ENCODE results near the gene MRPS5.

MRPS5 gene

DNA sequence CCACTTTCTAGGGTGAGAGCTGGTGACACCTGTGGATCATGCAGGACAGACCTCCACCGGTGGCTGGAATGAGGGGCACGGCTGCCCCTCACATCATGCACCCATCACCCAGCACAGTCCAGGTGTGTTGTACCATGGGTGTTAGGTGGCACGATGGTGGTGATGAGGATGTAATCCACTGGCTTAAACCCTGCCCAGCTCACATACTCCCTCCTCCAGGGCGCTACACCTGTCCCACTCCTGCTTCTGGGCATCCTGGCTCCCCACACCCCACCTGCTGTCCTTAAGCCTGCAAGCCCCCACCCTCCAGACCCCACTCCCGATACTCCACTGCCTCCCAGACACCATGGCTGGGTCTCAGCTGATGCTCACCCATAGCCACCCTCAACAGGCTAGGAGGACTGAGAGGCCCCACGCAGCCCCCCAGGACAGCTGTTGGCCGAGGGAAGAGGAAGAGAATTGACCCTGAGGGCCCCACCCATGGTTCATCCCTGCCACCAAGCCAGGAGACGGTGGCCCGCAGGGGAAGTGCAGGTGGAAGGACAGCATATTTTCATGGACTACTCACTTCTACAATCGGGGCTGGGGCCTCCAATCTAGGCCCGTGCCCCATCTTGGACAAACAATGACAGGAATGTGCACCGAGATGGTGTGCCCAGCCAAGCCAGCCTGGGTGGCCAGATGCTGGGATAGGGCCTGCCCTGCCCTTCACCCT, 61.8 kb downstream of the MRPS5 start:
- DNase-seq, result no peak

DNA sequence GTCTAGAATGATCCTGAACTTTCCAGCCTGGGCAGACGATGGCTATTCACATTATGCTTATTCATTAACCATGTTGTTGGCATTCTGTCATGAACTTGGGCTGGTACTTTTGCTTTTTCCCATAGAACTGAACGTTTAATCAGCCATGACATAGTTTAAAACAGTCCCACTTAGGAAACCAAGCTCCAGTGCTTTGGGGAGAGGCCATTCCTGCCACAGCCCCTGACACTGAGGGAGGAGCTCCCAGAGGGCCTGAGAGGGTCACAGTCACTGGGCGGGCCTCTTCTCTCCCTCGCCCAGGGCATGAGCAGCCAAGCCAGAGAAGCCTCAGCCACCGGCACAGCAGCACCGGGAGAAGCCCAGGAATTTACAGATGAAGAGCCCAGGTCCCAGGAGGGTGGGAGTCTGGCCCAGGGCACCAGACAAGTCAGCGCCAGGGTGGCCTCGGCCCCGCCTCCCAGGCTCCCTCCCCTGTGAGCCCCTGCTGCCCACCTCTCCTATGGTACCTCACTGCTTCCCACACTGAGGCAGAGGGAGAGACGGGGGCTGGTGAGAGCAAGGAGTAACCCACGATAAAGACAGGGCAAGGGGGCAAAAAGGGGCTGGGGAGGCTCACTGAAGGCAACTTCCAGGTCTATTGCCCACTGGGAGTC, 62.5 kb downstream of the MRPS5 start:
- DNase-seq, result no peak

DNA sequence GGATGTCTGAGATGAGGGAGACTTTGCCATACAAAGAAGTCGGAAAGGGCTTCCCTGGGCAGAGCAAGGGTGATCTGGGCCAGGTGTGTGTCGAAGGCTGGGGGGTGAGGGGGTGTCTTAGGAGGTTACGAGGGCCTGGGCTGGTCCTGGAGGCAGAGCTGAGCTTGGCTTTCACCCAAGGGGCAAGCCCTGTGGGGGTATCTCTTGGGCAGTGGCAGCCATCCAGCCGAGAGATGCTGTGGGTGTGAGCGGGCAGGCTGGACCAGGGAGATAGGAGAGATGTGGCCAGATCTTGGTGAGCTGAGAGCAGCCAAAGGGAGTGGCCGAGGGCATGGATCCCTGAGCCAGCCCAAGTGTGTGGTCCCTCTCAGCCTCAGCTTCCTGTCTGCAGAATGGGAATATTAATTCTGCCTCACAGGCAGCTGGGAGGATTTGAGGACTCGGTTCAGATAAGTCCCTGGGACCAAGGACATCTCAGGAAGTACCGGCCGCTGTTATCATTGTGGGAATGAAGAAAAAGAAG, 63.1 kb downstream of the MRPS5 start:
- no peak for DNase-seq

DNA sequence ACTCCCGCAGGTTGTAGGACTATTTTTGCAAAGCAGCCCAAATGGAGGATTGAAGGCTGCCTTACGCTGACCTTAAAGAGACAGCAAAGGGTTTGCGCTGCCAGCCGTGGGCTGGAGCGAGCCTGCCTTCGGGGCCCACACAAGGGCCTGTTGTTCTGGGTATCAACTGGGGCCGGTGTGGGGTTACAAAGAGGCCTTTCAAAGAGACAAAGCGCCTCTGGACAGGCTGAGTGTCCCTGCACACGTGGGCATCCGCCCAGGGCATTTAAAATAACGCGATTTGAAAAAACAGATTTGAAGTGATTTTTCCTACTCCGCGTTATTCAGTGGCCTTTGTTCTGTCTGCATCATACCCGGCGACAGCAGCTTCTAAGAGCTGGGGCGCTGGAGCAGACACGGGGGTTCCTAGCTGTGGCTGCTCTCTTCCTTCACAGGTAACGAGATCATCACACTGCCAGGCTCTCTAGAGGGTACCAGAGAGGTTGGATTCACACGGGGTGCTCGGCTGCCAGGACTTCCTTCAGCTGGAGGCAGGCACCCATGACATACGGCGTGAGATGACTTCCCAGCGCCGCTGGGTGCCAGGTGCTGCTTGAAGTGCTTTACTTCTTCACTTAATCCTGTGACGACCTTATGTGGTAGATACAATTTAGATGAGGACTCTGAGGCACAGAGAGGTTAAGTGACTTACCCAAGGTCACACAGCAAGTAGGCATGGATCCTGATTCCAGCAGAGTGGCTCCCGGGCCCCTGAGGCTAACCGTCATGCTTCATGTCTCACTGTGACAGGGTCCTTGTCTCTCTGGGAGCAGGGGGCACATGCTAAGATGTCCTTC, 63.9 kb downstream of the MRPS5 start:
- DNase-seq, result no peak

DNA sequence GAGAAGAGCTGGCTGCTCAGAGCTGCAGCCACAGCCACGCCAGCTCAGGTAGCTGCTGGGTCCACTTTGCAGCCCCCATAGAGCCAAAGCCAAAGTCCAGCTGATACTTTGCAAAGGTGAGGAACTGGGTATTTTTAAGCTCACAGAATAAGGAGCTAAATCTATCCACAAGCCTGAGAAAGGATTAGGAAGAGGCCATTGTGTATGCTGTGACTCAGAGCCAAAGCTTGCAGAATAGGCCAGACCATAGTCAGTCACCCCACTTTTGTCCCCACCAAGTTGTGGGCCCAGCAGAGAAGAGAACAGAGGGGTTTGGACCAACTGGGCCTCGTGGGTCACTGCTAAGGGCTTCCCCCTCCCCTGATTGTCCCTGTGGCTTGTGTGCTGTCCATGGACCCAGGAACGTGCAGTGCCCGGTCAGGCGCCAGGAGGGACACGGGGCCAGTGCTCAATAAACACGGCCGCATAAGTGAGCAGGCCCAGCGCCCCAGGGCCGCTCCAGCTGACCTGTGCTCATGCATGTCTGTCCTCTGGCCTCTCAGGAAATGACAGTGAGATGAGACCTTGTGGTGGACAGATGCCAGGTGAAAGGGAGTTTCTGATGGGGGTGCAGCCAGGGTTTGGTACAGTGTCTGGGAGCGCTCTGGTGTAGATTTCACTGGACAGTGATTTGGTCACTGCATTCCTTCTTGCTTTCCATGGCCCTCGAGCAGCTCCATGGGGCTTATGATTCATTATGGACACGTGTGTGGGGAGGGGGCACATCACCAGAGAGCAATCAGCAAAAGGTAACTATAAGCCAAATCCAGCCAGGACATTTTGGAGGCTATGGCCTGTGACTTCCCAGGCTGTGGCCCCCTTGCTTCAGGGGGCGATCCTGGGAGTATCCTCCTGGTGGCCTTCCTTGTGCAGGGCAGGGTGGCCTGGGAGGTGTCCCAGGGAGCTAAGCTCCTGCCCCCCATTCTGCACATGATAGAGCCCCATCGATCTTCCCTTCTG, 64.8 kb downstream of the MRPS5 start:
- no peak for DNase-seq

DNA sequence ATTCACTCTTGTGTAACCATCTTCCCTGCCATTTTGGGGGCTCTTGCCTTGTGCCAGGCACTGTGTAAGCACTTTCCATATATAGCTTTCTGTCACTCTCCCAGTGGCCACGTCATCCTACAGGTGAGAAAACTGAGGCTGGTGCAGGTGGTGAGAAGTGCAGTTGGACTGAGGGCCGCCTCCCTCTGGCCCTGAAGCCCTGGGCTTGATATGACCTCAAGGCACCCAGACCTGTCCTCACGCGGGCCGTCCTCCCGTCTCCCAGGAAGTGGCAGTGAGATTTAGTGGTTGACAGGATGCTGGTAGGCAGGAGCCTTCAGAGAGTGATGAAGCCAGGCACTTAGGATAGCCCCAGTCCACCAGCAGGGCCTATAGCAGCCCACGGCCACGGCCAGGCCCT, 65.6 kb downstream of the MRPS5 start:
- DNase-seq, result no peak

DNA sequence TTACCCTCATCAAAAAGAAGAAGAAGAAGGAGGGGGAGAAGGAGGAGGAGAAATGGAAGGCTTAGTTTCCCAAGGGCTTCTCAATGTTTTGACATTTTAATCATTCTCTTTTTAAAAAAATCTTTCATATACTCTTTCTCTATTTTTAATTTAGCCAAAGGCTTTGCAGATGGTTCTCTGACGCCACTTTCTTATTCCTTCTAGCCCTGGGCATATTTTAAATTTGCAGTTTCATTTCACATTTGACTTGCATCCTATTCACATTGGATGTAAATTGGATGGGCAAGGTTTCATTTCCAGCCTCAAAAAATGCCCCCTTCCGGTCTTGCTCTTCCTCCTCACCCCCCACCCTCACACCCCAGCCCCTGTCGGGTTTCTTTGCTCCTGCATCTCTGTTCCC, 66.3 kb downstream of the MRPS5 start:
- no peak for DNase-seq

DNA sequence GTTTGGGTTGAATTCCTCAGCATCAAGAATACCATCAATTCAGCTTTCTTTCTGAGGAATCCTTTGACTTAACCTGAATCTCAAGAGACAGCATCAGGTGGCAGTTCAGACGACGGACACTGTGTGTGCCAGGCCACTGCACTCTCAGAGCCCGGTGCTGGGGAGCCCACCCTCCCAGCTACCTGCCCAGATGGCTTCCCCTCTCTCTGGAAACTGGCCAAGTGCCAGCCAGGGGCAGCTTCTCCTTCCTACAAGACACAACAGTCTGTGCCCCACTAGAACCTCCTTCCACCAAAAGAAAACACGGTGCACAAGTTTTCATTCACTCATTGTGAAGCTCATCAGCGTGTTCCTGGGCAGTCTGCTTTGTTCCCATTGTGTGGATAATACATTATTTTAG, 67.6 kb downstream of the MRPS5 start:
- no peak for DNase-seq

DNA sequence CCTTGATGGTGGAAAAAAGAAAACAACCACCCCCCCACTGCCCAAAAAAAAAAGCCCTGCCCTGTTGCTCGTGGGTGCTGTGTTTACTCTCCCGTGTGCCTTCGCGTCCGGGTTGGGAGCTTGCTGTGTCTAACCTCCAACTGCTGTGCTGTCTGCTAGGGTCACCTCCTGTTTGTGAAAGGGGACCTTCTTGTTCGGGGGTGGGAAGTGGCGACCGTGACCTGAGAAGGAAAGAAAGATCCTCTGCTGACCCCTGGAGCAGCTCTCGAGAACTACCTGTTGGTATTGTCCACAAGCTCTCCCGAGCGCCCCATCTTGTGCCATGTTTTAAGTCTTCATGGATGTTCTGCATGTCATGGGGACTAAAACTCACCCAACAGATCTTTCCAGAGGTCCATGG, 68.1 kb downstream of the MRPS5 start:
- DNase-seq, result no peak

DNA sequence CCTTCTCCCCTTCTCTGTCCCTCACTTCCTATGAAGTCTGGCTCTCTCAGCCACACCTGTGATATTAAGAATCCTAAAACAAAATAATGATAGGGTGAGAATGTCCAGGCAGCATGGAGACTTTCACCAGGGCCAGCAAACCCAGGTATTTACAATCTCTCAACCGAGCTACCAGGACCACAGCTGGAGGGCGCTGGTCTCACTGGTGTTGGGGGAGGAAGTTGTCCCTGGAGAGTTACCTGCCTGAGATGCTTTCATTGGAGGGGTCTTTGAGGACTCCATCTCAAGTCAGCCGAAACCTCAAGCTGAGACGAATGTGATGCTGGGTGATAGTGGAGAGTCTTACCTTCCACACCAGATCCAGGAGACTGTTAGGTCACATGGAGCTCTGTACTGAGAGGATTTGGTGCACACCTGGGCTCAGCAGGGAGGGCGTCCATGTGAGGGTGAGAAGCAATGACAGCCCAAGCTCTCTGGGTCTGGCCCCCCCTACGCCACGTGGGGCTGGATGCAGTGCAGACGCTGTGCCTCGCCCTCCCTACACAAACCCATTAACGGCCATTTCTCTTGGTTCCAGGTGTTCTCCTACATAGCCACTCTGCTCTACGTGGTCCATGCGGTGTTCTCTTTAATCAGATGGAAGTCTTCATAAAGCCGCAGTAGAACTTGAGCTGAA, 68.7 kb downstream of the MRPS5 start:
- DNase-seq, result no peak

DNA sequence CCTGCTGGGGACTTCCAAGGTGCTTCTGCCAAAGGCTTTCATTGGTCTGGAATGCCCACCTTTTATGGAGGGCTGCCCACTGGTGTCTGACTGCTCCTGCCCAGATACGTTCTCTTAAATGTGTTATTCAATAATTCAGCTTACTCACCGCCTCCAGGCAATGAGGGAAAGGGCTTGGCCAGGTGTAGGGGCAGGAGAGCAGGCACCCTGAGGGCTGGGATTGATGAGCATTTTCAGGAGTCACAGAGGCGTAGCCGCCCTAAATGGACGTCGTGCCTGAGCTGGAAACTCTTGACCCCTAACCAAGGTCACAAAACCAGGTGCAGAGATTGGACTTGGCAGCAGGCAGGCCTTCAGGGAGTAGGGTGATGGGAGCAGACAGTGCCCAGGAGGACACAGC, 69.3 kb downstream of the MRPS5 start:
- DNase-seq, result no peak

DNA sequence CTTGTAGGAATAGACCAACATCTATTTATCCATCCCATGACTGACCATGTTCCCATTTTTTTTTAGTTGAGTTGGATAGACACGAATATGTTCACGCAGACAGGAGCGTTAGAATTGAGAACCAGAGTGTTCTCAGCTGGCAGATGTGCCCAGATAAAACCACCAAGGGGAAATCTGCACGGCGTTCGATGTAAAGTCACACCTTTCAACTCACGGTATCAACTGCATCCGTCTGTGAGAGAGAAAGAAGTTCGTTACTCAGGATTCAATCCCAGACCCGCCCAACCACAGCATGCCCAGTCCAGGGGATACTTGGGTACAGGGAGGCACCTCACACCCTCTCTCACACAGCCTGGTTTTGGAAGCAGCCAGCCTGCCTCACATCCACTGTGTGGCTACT, 70.0 kb downstream of the MRPS5 start:
- DNase-seq, result no peak

DNA sequence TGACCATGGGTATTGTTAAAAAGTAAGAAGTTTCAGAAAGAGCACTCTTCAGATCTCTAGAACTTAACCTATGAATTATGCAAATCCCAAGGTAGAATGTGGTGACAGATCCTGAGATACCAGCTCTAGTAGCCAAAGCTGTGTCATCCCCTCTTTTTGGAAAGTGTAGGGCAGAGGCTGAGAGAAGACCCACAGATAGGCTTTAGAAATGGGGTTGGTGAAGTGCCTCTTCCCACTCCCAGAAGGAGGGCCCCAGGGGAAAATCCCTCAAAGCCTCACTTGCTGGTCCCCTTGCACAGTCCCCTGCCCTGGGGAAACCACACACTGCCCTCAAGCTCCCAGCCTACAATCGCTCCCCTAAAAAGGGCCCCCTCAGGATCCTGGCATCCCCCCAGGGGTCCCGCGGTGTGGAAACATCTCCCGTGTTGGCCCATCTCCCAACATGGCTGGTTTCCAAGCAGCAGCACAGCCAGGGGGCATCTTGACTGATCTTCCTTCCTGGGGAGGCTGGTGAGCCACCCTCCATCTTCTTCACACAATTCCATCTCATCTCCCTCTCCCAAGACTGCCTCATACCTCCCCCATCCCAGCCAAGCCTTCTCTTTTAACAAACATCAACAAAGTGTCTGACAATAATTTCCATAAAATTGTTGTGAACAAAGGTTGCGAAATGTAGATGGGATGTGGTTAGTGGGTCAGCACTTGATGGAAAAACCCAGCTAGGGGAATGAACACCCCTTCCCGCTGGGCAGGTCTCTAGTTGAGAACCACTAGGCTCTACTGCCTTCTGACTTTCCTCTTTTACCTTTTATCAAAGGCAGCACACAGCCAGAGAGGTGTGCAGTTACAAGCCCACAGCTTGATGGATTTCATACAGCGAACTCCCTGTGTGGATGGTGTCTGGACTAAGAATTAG, 71.0 kb downstream of the MRPS5 start:
- DNase-seq, result no peak

DNA sequence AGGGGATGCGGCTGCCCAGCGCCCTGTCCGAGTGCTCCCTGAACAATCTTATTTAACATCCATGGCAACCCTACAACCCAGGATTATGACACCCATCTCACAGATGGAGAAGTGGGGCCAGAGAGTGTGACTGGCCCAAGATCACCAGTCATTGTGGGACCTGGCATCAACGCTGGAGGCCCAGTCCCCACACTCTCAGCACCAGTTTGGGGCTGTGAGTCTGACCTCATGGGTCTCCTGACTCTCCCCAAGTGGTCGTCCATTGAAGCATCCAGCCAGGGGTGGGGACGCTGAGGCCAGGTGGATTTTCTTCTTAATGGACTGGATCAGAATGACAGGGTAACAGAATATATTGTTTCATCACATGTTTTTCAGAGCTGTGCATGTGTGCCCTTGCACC, 71.6 kb downstream of the MRPS5 start:
- DNase-seq, result no peak

DNA sequence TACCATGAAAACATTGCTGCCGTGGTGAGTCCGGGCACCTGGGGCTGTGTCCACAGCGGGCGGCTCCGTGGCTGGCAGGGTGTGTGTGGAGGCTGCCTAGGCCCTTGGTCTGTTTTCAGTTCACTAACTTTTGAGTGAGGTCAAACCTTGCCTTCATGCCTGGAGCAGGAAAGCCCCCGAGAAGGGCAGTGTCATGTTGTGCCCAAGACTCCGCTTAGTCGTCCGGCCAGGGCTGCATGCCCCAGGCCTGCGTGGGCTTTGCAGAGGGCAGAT, 72.0 kb downstream of the MRPS5 start:
- DNase-seq, result no peak

DNA sequence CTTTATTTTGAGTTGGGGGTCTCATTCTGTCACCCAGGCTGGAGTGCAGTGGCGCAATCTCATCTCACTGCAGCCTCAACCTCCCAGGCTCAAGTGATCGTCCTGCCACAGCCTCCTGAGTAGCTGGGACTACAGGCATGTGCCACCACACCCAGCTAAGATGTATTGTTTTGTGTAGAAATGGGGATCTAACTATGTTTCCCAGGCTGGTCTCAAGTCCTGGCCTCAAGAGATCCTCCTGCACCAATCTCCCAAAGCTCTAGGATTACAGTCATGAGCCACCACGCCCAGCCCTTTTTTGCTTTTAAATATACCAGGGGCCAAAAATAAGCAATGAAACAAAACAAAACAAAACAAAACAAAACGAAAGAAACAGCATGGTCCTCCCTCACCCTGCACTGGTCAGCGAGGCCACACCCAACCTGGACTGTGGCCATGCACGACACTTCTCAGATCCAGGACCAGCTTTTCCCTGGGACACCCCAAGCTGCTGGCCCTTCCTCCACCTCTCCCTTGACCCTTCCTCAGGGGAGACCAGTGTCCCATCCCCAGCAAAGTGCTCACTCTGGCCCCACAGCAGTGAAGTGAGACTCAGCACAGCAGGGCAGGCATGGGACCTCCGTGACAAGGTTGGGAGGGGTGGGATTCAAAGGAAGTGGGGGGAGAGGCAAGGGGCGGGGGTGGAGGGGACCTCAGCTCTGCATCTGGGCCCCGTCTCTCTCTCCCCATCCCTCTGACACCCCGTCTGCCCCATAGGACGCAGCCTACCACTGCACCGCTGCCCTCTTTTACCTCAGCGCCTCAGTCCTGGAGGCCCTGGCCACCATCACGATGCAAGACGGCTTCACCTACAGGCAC, 72.6 kb downstream of the MRPS5 start:
- no peak for DNase-seq

DNA sequence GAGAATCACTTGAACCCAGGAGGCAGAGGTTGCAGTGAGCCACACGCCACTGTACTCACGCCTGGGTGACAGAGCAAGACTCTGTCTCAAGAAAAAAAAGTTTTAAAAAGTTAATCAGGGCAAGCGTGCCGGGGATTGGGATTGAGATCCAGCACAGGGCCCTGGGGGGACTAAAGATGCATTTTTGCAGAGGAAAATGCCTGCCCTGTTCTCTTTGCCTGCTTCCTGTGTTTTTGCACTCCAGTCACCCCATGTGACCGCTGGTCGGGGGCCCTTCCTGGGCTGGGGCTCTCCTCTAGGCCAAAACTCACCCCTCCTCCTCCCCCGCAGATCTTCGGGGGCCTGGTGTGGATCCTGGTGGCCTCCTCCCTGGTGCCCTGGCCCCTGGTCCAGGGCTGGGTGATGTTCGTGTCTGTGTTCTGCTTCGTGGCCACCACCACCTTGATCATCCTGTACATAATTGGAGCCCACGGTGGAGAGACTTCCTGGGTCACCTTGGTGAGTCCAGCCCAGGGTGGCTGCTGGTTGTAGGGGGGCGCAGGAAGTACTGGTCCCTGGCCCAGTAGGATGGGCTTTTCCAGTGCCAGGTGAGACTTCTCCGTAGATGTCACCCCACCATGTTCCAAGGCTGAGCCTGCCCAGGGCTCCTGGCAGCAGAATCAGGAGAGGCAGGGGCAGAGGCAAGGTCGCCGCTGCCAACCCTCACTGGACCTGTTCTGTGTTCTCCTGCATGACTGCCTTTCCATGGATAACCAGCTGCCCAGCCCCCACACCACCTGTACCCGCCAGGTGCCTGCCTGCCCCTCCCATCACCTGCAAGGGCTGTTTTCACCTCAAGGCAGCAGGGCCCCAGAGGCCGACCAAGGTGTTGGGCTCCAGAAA, 73.7 kb downstream of the MRPS5 start:
- no peak for DNase-seq

DNA sequence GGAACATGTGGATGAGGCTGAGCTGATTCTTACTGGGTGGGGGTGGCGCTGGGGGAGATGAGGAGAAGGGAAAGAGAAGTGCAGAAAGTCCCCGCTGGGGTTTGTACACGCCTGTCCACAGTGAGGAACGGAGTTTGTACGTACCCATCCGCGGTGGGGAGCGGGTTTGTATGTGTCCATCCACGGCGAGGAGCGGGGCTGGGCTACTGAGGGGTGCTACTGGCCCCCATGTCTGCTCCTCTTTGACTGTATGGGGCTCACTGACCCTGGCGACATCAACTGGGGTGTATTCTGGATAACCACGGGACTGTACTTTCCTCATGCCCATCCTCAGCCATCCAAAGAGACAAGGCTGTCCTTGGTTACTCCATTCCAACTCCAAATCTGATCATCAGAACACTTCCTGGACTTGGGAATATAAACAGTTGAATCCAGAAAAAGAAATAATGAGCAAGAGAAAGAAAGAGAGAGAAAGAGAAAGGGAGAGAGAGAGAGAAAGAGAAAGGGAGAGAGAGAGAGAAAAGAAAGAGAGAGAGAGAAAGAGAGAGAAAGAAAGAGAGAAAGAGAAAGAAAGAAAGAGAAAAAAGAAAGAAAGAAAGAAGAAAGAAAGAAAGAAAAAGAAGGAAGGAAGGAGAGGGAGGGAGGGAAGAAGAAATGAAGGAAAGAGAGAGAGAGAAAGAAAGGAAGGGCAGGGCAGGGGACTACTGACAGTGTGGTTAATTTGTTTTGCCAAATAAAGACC, 75.1 kb downstream of the MRPS5 start:
- no peak for DNase-seq
